ENCODE data around the gene DLGAP1.

The DLGAP1 gene

DNA sequence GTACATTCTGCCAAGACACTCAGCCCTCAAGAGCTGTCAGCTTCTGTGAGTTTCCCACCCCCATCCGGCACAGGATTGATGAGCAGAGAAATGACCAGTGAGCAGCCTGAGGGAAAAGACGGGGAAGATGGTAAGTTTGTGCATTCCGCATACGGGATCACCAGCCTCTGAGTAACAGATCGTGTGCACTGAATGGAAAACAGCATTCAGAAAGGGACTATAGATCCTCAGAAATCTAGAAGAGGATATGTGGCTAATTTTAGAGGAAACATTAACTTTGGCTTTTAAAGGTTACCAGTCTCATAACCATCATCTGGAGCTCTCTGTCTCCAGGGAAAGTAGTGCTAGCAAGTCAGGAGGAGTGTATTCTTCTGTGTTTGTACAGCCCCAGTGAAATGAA lies 679.1 kb downstream of the DLGAP1 start:
- no peaks in the 10 kb centered on the region for H3K9me3 Mint-ChIP-seq
- H3K36me3 Mint-ChIP-seq (ENCODE audit: low read depth): no peaks in the 10 kb centered on the region
- no peak overlapping the region for H3K4me3 Mint-ChIP-seq
- no peak for DNase-seq (ENCODE audit: low spot score)
- H3K27me3 Mint-ChIP-seq (ENCODE audit: low read depth): peaks cover 12% of the 10 kb centered on the region
- H3K27ac Mint-ChIP-seq: no peak overlapping the region
- peaks cover 11% of the 10 kb centered on the region for H3K4me1 Mint-ChIP-seq (ENCODE audit: low read depth)

GRCh38 chr18:3773303-3773702 lies 681.8 kb downstream of the DLGAP1 start:
- Mint-ChIP-seq H3K27me3 (ENCODE audit: low read depth) (peaks cover 29% of the 10 kb centered on the region), H3K36me3 (ENCODE audit: low read depth) (no peaks in the 10 kb centered on the region), H3K4me1 (ENCODE audit: low read depth) (peaks cover 12% of the 10 kb centered on the region), H3K4me3 (no peak overlapping the region), H3K9me3 (no peaks in the 10 kb centered on the region), H3K27ac (no peak overlapping the region)
- no peak for DNase-seq (ENCODE audit: low spot score)

- peak overlapping the region; percentile 71 for H3K4me3 Mint-ChIP-seq
- peaks cover 41% of the 10 kb centered on the region for H3K27me3 Mint-ChIP-seq (ENCODE audit: low read depth)
- peak; percentile 80 for DNase-seq (ENCODE audit: low spot score)
- no peaks in the 10 kb centered on the region for H3K36me3 Mint-ChIP-seq (ENCODE audit: low read depth)
- no peak overlapping the region for H3K27ac Mint-ChIP-seq
- H3K9me3 Mint-ChIP-seq: no peaks in the 10 kb centered on the region
- H3K4me1 Mint-ChIP-seq (ENCODE audit: low read depth): peaks cover 12% of the 10 kb centered on the region
Measured at GRCh38 chr18:3771121-3771971, 683.8 kb downstream of the DLGAP1 start.

GRCh38 chr18:3761266-3761665 lies 693.8 kb downstream of the DLGAP1 start:
- Mint-ChIP-seq H3K27ac (no peak overlapping the region), H3K4me1 (ENCODE audit: low read depth) (no peaks in the 10 kb centered on the region), H3K9me3 (peaks cover 9% of the 10 kb centered on the region), H3K4me3 (no peak overlapping the region), H3K36me3 (ENCODE audit: low read depth) (no peaks in the 10 kb centered on the region), H3K27me3 (ENCODE audit: low read depth) (peaks cover 1% of the 10 kb centered on the region)
- no peak for DNase-seq (ENCODE audit: low spot score)

DNA sequence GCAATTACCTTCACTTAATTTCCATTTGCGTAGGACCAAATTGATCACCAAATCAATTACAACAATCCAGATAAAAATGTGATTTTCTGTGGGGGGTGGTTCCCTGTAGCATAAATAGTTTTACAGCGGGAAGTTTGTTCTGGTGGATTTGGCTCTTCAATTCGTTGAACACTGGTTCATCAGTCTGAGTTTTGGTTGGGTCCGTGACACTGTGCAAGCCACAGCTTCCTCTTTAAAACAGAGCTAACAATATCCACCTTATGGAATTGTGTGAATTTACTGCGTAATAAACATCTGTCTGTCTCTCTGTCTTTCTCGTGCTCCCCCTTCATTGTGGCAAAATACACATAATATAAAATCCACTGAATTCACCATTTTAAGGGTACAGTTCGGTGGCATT lies 694.4 kb downstream of the DLGAP1 start:
- peaks cover 9% of the 10 kb centered on the region for H3K9me3 Mint-ChIP-seq
- no peaks in the 10 kb centered on the region for H3K36me3 Mint-ChIP-seq (ENCODE audit: low read depth)
- DNase-seq (ENCODE audit: low spot score): no peak
- H3K27me3 Mint-ChIP-seq (ENCODE audit: low read depth): no peaks in the 10 kb centered on the region
- H3K27ac Mint-ChIP-seq: no peak overlapping the region
- no peak overlapping the region for H3K4me3 Mint-ChIP-seq
- H3K4me1 Mint-ChIP-seq (ENCODE audit: low read depth): no peaks in the 10 kb centered on the region

- Mint-ChIP-seq H3K4me1 (ENCODE audit: low read depth) (no peaks in the 10 kb centered on the region), H3K27ac (no peak overlapping the region), H3K36me3 (ENCODE audit: low read depth) (no peaks in the 10 kb centered on the region)
Measured at GRCh38 chr18:3759099-3759498, 696.0 kb downstream of the DLGAP1 start.

GRCh38 chr18:3758531-3758930 lies 696.6 kb downstream of the DLGAP1 start:
- Mint-ChIP-seq H3K27ac (no peak overlapping the region), H3K36me3 (ENCODE audit: low read depth) (no peaks in the 10 kb centered on the region), H3K27me3 (ENCODE audit: low read depth) (no peaks in the 10 kb centered on the region), H3K9me3 (peaks cover 4% of the 10 kb centered on the region), H3K4me1 (ENCODE audit: low read depth) (no peaks in the 10 kb centered on the region), H3K4me3 (no peak overlapping the region)
- DNase-seq (ENCODE audit: low spot score): no peak

More at GRCh38 chr18:3759099-3759498, 696.0 kb downstream of the DLGAP1 start:
- H3K9me3 Mint-ChIP-seq: peaks cover 4% of the 10 kb centered on the region
- H3K27me3 Mint-ChIP-seq (ENCODE audit: low read depth): no peaks in the 10 kb centered on the region
- no peak overlapping the region for H3K4me3 Mint-ChIP-seq
- DNase-seq (ENCODE audit: low spot score): no peak

DNA sequence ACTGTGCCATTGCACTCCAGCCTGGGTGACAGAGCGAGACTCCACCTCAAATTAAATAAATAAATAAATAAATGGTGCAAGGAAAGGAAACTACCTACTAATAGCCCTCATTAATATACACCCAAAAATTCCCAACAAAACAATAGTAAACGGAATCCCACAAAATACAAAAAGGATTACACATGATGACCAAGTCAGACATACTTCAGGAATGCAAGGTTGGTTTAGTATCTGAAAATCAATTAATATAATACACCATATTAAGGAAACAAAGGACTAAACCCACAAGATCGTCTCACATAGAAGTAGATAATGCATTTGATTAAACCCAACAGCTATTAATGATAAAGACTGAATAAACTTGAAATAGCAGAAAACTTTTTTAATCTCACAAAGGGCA lies 697.7 kb downstream of the DLGAP1 start:
- no peak for DNase-seq (ENCODE audit: low spot score)
- Mint-ChIP-seq H3K36me3 (ENCODE audit: low read depth) (no peaks in the 10 kb centered on the region), H3K9me3 (peaks cover 4% of the 10 kb centered on the region)

DNA sequence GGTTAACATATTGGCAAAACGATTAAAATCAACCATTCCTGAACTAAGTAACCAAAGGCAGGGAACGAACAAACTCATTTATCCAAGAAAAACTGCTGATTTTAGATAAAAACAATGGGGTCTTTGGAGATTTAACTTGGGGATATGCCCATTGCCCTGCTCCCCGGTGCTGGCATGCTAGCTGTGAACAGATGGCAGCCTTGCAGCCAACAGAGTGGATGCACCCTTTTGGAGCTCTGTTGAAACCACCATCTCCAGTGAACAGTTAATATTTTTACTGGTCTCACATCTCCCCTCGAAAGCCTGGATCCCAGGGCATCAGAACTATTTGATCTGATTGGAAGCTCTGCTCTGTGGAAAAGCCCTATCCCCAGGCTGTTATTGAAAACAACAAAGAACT lies 702.0 kb downstream of the DLGAP1 start:
- no peak overlapping the region for H3K27ac Mint-ChIP-seq
- H3K4me1 Mint-ChIP-seq (ENCODE audit: low read depth): no peaks in the 10 kb centered on the region
- H3K9me3 Mint-ChIP-seq: peaks cover 4% of the 10 kb centered on the region
- H3K4me3 Mint-ChIP-seq: no peak overlapping the region
- no peaks in the 10 kb centered on the region for H3K36me3 Mint-ChIP-seq (ENCODE audit: low read depth)
- H3K27me3 Mint-ChIP-seq (ENCODE audit: low read depth): no peaks in the 10 kb centered on the region
- DNase-seq (ENCODE audit: low spot score): no peak

More for the DNA sequence above, 697.7 kb downstream of the DLGAP1 start:
- no peak overlapping the region for H3K27ac Mint-ChIP-seq
- no peak overlapping the region for H3K4me3 Mint-ChIP-seq
- H3K4me1 Mint-ChIP-seq (ENCODE audit: low read depth): no peaks in the 10 kb centered on the region
- no peaks in the 10 kb centered on the region for H3K27me3 Mint-ChIP-seq (ENCODE audit: low read depth)

DNA sequence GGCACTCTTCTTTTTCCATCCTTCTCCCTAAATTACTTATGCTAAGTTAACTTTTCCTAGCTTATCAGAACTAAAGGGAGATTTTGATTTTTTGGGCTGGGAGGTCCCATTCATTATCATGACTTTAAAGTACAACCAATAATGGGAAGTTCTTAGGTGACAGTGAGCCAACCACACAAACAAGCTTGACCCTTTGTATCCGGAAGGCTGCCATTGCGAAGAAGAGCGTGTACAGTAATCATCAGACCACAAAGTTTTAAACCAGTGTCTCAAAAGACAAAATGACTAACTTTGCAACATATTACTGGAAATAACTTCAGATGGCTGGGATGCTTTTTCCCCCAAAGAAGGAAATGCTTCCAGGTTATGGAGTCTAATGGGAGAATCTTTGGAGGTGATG lies 707.0 kb downstream of the DLGAP1 start:
- H3K27me3 Mint-ChIP-seq (ENCODE audit: low read depth): no peaks in the 10 kb centered on the region
- DNase-seq (ENCODE audit: low spot score): no peak
- H3K27ac Mint-ChIP-seq: no peak overlapping the region
- no peaks in the 10 kb centered on the region for H3K36me3 Mint-ChIP-seq (ENCODE audit: low read depth)
- H3K9me3 Mint-ChIP-seq: no peaks in the 10 kb centered on the region
- H3K4me3 Mint-ChIP-seq: no peak overlapping the region
- H3K4me1 Mint-ChIP-seq (ENCODE audit: low read depth): no peaks in the 10 kb centered on the region

DNA sequence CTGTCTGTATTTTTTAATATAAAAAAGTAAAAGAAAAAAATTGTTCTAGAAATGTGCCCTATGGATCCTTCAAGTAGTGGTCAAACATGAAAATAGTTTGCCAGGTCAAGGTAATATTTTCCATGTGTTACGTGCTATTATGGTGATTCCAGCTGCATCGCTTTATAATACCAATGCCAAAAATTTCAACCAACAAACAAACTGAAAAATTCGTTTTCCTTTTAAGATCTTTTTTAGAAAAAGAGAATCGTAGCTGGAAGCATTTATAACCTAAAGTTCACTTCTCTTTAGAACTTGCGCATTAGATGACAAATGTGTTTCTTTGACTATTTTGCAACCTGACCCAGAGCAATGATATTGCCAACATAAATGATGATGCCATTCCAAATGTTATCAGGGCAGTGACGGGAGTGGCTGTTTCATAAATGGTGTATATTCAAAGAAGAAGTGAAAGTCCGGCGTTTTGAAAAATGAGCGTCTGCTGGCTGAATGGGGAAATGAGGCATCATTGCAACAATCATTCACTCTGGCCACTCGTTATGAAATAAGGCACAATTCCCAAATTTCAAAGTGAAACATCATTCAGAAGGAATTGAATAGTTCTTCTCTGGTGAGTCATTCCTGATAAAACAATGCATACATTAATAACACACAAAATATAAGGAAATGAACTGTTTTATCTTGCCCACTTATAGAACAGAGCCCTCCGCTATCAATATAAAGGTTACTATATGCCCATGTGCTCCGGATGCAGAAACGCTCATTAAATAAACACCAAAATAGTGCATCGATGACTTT lies 707.7 kb downstream of the DLGAP1 start:
- Mint-ChIP-seq H3K36me3 (ENCODE audit: low read depth) (no peaks in the 10 kb centered on the region), H3K27me3 (ENCODE audit: low read depth) (no peaks in the 10 kb centered on the region), H3K27ac (no peak overlapping the region), H3K4me1 (ENCODE audit: low read depth) (no peaks in the 10 kb centered on the region), H3K4me3 (no peak overlapping the region), H3K9me3 (no peaks in the 10 kb centered on the region)
- no peak for DNase-seq (ENCODE audit: low spot score)

GRCh38 chr18:3742541-3742940 lies 712.6 kb downstream of the DLGAP1 start:
- DNase-seq (ENCODE audit: low spot score): no peak
- Mint-ChIP-seq H3K27me3 (ENCODE audit: low read depth) (no peaks in the 10 kb centered on the region), H3K27ac (no peak overlapping the region), H3K36me3 (ENCODE audit: low read depth) (no peaks in the 10 kb centered on the region), H3K4me1 (ENCODE audit: low read depth) (no peaks in the 10 kb centered on the region), H3K9me3 (peaks cover 9% of the 10 kb centered on the region), H3K4me3 (no peak overlapping the region)

- Mint-ChIP-seq H3K27me3 (ENCODE audit: low read depth) (no peaks in the 10 kb centered on the region), H3K4me1 (ENCODE audit: low read depth) (no peaks in the 10 kb centered on the region), H3K36me3 (ENCODE audit: low read depth) (no peaks in the 10 kb centered on the region), H3K27ac (no peak overlapping the region), H3K4me3 (no peak overlapping the region), H3K9me3 (peaks cover 9% of the 10 kb centered on the region)
- no peak for DNase-seq (ENCODE audit: low spot score)
Measured at GRCh38 chr18:3741333-3741732, 713.8 kb downstream of the DLGAP1 start.

- no peaks in the 10 kb centered on the region for H3K36me3 Mint-ChIP-seq (ENCODE audit: low read depth)
- H3K27ac Mint-ChIP-seq: no peak overlapping the region
- H3K4me1 Mint-ChIP-seq (ENCODE audit: low read depth): no peaks in the 10 kb centered on the region
- no peak for DNase-seq (ENCODE audit: low spot score)
- no peaks in the 10 kb centered on the region for H3K9me3 Mint-ChIP-seq
- H3K27me3 Mint-ChIP-seq (ENCODE audit: low read depth): peaks cover 14% of the 10 kb centered on the region
- no peak overlapping the region for H3K4me3 Mint-ChIP-seq
Measured at GRCh38 chr18:3728704-3729437, 726.2 kb downstream of the DLGAP1 start.
